Stimulated activated naive CD8-positive, alpha-beta T cell treated with anti-CD3 and anti-CD28 coated beads, Interleukin-15, Interleukin-2, amounts not matched to agents 100 ng/mL and 50 ng/mL, for 24 hours (primary cell): Measurements from ENCODE around the gene LOXL1.
A peak's percentile ranks its signal among the peaks of the same experiment; 100 is the strongest.

Experiments used
- H3K27ac Mint-ChIP-seq: one replicate; pipeline ENCODE4 v1.8.0; 2021; ENCODE audit warnings: mild to moderate bottlenecking, mixed read lengths
- H3K27me3 Mint-ChIP-seq: one replicate; pipeline ENCODE4 v1.8.0; 2021; ENCODE audit warnings: mixed read lengths
- H3K36me3 Mint-ChIP-seq: one replicate; pipeline ENCODE4 v1.8.0; 2021; ENCODE audit warnings: low read depth, mixed read lengths
- H3K4me1 Mint-ChIP-seq: one replicate; pipeline ENCODE4 v1.8.0; 2021; ENCODE audit warnings: low read depth, mixed read lengths
- H3K4me3 Mint-ChIP-seq: one replicate; pipeline ENCODE4 v1.8.0; 2021; ENCODE audit warnings: mild to moderate bottlenecking, mixed read lengths
- H3K9me3 Mint-ChIP-seq: one replicate; pipeline ENCODE4 v1.8.0; 2021; ENCODE audit warnings: mixed read lengths

Gene LOXL1

GRCh38 chr15:73924171-73924921, 1.9 kb upstream of the LOXL1 start:
- H3K9me3 Mint-ChIP-seq = no peaks in the 10 kb centered on the region
- H3K27ac Mint-ChIP-seq = peak overlapping the region; percentile 88
- no peaks in the 10 kb centered on the region for H3K36me3 Mint-ChIP-seq
- H3K4me3 Mint-ChIP-seq = no peak overlapping the region
- peaks cover 6% of the 10 kb centered on the region for H3K27me3 Mint-ChIP-seq
- peaks cover 43% of the 10 kb centered on the region for H3K4me1 Mint-ChIP-seq

DNA sequence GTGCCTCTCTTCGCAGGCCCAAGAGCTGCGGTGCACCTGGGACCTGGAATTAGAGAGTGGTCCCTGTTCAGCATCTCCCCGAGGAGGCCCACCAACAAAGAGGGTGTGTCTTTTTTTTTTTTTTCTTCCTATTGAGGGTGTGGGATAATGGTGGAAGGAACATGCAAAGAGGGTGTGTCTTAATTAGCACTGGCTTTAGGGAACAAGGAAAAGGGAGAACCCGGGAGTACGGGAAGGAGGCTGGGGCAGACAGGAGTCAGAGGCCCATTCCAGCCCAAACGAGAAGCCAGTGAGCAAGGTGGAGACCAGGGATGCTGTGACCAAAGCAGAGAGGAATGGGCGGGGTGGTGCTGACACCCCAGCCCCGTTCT, 429 bp upstream of the LOXL1 start:
- no peak overlapping the region for H3K4me3 Mint-ChIP-seq
- H3K27me3 Mint-ChIP-seq = peaks cover 6% of the 10 kb centered on the region
- H3K4me1 Mint-ChIP-seq = peaks cover 36% of the 10 kb centered on the region
- no peak overlapping the region for H3K27ac Mint-ChIP-seq
- no peaks in the 10 kb centered on the region for H3K9me3 Mint-ChIP-seq
- H3K36me3 Mint-ChIP-seq = no peaks in the 10 kb centered on the region

- Mint-ChIP-seq H3K36me3 (no peaks in the 10 kb centered on the region), H3K27ac (no peak overlapping the region), H3K9me3 (no peaks in the 10 kb centered on the region), H3K4me3 (peak overlapping the region; percentile 47), H3K27me3 (peaks cover 6% of the 10 kb centered on the region), H3K4me1 (peaks cover 29% of the 10 kb centered on the region)
Observed at GRCh38 chr15:73927003-73927475, 777 bp downstream of the LOXL1 start.

DNA sequence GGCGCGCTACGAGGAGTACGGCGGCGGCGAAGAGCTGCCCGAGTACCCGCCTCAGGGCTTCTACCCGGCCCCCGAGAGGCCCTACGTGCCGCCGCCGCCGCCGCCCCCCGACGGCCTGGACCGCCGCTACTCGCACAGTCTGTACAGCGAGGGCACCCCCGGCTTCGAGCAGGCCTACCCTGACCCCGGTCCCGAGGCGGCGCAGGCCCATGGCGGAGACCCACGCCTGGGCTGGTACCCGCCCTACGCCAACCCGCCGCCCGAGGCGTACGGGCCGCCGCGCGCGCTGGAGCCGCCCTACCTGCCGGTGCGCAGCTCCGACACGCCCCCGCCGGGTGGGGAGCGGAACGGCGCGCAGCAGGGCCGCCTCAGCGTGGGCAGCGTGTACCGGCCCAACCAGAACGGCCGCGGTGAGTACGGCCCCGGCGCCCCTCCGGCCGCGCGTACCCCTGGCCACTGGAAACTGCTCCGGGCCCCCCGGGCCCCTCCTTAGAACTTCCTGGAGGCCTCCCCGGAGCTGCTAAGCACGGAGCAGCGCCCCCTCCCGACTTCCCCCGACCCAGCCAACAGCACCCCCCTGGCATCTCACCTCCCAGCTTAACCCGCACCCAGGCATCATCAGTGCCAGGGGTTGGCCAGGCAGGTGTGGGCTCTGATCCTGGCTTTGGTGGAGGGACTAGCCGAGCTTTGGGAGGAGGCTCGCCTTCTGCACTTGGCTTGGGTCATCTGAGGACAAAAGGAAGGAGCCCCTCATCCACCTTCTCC, 1.4 kb downstream of the LOXL1 start:
- Mint-ChIP-seq H3K27ac (no peak overlapping the region), H3K4me1 (peaks cover 29% of the 10 kb centered on the region), H3K4me3 (peak overlapping the region; percentile 78), H3K9me3 (no peaks in the 10 kb centered on the region), H3K36me3 (no peaks in the 10 kb centered on the region), H3K27me3 (peaks cover 6% of the 10 kb centered on the region)

- H3K27me3 Mint-ChIP-seq = peaks cover 6% of the 10 kb centered on the region
- peak overlapping the region; percentile 78 for H3K4me3 Mint-ChIP-seq
- H3K36me3 Mint-ChIP-seq = no peaks in the 10 kb centered on the region
- peak overlapping the region; percentile 34 for H3K27ac Mint-ChIP-seq
- H3K9me3 Mint-ChIP-seq = no peaks in the 10 kb centered on the region
- peaks cover 29% of the 10 kb centered on the region for H3K4me1 Mint-ChIP-seq
Observed at GRCh38 chr15:73928241-73928579, 1.9 kb downstream of the LOXL1 start.

DNA sequence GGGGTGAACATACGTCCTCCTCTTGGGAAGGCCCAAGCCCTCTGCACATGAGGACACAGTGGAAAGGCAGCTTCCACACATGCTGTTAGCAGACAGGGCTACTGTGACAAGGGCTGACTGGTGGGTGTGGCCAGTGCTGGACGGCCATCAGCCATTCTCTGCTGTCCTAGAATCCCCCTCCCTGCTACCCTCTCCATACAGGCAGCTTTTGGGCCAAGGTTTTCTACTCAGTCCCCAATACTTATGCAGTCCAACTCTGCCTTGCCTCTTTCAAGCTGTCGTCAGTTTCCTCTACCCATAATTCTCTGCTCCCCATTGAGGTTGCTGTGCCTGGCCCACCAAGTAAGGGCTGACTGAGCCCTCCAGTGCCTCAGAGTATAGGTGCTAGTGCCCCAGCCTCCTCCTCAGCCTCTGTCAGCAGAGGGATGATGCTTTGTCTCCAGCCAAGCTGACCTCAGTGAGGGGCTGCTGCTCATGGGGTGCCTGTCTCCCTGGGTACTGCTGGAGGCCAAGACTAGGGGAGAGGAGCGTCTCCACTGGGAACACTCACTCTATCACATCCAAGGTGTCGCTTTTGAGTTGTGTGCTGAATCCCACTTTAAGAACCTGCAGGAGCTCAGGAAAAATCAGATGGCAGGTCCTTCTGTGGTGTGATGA, 2.8 kb downstream of the LOXL1 start:
- no peak overlapping the region for H3K4me3 Mint-ChIP-seq
- H3K27ac Mint-ChIP-seq = no peak overlapping the region
- peaks cover 22% of the 10 kb centered on the region for H3K4me1 Mint-ChIP-seq

GRCh38 chr15:73930371-73930770, 4.1 kb downstream of the LOXL1 start:
- H3K27ac Mint-ChIP-seq = no peak overlapping the region
- H3K4me1 Mint-ChIP-seq = peaks cover 11% of the 10 kb centered on the region
- no peaks in the 10 kb centered on the region for H3K36me3 Mint-ChIP-seq
- H3K9me3 Mint-ChIP-seq = no peaks in the 10 kb centered on the region
- no peak overlapping the region for H3K4me3 Mint-ChIP-seq
- H3K27me3 Mint-ChIP-seq = peaks cover 6% of the 10 kb centered on the region

More for the DNA sequence above, 2.8 kb downstream of the LOXL1 start:
- Mint-ChIP-seq H3K9me3 (no peaks in the 10 kb centered on the region), H3K36me3 (no peaks in the 10 kb centered on the region), H3K27me3 (peaks cover 6% of the 10 kb centered on the region)

DNA sequence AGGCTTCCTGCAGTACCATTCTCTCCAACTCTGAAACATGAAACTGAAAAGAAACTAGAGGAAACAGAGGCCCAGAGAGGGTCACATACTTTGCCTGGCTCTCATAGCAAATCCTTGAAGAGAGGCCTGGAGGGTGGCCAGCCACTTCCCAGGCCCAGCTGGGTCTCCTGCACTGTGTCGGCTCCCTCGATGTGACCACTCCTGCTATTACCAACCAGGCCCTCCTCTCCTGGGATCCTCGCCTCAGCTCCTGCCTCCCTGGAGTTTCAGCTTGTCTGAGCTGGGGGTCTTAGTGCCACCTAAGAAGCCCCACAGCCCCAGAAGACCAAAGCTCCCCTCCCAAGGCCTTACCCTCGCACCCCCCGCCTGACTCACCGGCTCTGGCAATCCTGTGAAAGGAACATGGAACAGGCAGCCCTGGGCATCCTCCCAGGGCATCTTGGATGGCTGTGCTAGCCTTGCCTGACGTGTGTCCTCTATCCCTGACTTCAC, 4.6 kb downstream of the LOXL1 start:
- no peak overlapping the region for H3K27ac Mint-ChIP-seq
- H3K9me3 Mint-ChIP-seq = no peaks in the 10 kb centered on the region
- no peaks in the 10 kb centered on the region for H3K36me3 Mint-ChIP-seq
- H3K4me1 Mint-ChIP-seq = peaks cover 6% of the 10 kb centered on the region
- H3K27me3 Mint-ChIP-seq = peaks cover 6% of the 10 kb centered on the region
- no peak overlapping the region for H3K4me3 Mint-ChIP-seq

DNA sequence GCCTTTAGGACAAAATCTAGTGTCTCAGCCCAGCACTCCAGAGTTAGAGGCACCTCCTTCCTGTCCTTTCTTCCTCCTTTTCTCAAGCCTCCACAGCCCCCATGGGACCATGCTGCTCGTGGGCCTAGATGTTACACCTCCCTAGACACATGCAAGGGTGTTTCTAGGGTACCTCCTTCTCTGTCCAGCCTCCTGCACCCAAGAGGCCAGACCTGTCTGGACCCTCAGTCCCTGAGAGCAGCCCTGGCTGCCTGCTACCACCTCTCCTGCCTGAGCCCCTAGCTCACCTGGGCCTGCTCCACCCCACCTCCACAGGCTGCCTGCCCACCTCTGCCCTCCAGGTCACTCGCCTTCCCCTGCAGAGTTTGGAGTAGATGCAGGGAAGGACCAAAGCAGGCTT, 5.2 kb downstream of the LOXL1 start:
- H3K4me1 Mint-ChIP-seq = peaks cover 5% of the 10 kb centered on the region
- H3K9me3 Mint-ChIP-seq = no peaks in the 10 kb centered on the region
- peaks cover 6% of the 10 kb centered on the region for H3K27me3 Mint-ChIP-seq
- H3K27ac Mint-ChIP-seq = no peak overlapping the region
- no peaks in the 10 kb centered on the region for H3K36me3 Mint-ChIP-seq
- no peak overlapping the region for H3K4me3 Mint-ChIP-seq

DNA sequence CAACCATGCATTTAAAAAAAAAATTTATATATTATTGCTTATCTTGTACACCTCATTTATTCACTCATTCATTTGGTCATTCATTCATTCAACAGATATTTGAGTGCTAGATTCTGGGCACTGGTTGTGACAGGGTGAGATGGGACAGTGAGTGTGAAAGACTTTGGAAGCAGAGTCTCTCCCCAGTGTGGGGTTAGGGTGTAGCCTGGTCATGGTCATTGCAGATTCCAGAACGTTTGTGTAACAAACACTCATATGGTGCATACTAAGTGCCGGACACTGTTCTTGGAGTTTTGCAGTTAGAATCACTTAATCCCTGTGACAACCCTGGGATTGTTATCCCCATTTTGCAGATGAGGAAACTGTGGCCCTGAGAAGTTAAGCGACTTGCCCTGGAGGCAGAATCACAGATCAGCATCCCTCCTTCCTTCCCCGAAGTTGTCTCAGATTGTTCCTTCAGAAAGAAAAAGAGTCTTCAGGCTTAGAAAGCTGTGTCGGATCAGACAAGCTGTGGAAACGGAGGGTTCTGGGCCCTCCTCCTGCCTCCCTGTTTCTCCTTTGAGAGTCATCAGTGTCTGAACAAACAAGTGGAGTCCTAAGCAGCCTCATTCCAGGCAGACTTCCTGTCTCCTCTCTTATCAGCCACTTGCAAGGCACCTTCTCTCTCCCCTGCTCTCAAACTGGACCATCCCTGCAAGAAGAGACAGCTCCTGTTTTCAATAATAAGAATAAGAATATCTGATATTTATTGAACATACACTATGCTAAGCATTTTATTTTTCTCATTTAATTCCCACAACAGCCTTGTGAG, 6.3 kb downstream of the LOXL1 start:
- Mint-ChIP-seq H3K4me3 (no peak overlapping the region), H3K27ac (no peak overlapping the region), H3K4me1 (peaks cover 5% of the 10 kb centered on the region), H3K36me3 (no peaks in the 10 kb centered on the region), H3K27me3 (peaks cover 6% of the 10 kb centered on the region), H3K9me3 (no peaks in the 10 kb centered on the region)

GRCh38 chr15:73934281-73934680, 8.0 kb downstream of the LOXL1 start:
- H3K4me3 Mint-ChIP-seq = no peak overlapping the region
- H3K9me3 Mint-ChIP-seq = no peaks in the 10 kb centered on the region
- no peaks in the 10 kb centered on the region for H3K36me3 Mint-ChIP-seq
- no peak overlapping the region for H3K27ac Mint-ChIP-seq
- no peaks in the 10 kb centered on the region for H3K27me3 Mint-ChIP-seq
- no peaks in the 10 kb centered on the region for H3K4me1 Mint-ChIP-seq

DNA sequence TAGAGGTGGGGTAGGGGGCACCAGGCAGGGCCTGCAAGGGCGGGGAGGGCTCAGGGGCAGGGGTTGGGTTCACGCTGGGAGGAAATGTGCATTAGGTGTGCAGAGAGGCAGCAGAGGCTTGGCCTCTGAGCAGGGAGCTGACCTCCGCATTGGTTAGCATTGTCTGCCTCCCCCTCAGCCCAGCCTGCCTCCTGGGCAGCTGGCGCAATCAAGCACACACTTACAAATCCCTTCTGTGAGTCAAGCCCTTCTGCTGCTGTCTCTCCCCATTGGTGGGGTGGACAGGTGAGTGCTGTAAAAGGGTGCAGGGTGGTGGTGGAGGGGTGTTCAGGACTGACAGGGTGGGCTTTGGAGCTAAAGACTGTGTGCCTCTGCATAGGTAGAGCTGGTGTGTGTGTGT, 9.3 kb downstream of the LOXL1 start:
- Mint-ChIP-seq H3K4me1 (no peaks in the 10 kb centered on the region), H3K27ac (no peak overlapping the region), H3K27me3 (no peaks in the 10 kb centered on the region)

GRCh38 chr15:73936181-73936580, 9.9 kb downstream of the LOXL1 start:
- H3K4me1 Mint-ChIP-seq = no peaks in the 10 kb centered on the region
- H3K9me3 Mint-ChIP-seq = no peaks in the 10 kb centered on the region
- H3K27ac Mint-ChIP-seq = no peak overlapping the region
- H3K4me3 Mint-ChIP-seq = no peak overlapping the region
- H3K36me3 Mint-ChIP-seq = no peaks in the 10 kb centered on the region
- no peaks in the 10 kb centered on the region for H3K27me3 Mint-ChIP-seq

More for the DNA sequence above, 9.3 kb downstream of the LOXL1 start:
- Mint-ChIP-seq H3K9me3 (no peaks in the 10 kb centered on the region), H3K36me3 (no peaks in the 10 kb centered on the region), H3K4me3 (no peak overlapping the region)

DNA sequence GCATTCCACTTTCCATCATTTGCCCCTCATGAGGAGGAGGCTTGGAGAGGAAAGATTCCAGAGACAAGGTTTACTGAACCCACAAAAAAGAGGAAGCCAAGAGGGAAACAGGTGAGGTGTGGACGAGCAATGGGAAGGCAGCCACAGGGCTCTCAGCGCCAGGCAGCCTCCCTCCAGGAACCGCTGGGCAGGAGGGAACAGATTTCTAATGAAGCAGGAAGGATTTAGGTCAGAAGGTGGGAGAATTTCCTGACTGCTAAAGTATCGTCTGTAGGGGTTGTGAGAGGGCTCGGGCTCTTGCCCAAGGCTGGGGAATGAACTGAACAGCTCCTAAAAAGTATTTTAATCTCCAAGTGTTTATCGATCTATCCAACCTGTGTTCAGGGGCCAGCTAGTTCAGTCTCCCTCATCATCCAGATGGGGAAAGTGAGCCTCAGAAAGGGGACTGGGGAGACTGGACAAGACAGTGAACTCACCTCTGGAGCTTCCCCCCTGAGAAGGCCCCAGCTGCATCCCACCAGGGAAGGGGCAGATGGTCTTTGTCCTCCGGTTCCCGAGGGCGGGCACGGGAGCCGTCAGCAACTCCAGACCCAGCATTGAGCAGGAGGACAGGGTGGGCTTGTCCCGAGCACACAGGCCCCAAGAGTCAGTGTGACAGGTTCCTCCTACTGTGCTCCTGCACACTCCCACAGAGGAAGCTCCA, 10.5 kb downstream of the LOXL1 start:
- H3K36me3 Mint-ChIP-seq = no peaks in the 10 kb centered on the region
- peaks cover 4% of the 10 kb centered on the region for H3K4me1 Mint-ChIP-seq
- H3K27me3 Mint-ChIP-seq = no peaks in the 10 kb centered on the region
- H3K27ac Mint-ChIP-seq = no peak overlapping the region
- no peak overlapping the region for H3K4me3 Mint-ChIP-seq
- no peaks in the 10 kb centered on the region for H3K9me3 Mint-ChIP-seq
